Measurements from ENCODE around the gene GABRA4. TPM values are rescaled to one million over a fixed set of nuclear protein-coding genes. Genes with fewer than 3 reads are reported as not detected.

Gene GABRA4
- total RNA-seq, 3 donors from 2014 or later, result 0.32 to 0.99 TPM; not detected in 1

DNA sequence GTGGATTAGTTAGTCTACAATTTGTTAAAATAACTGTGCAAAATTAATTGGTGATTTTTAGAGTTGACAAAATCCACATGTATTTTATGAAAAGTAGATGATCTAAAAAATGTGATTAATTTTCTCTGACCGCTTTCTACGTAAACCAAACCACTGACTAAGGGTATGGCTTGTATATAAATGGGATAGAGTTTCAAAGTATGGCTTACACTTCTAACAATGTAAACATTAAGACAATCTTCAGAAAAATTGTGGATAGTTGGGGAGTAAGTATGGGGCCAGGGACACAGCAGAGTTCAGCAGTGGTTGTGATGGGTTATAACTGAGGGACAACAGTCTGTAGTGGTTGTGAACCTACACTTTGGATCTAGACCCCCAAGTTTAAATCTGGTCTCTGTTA is 39.8 kb downstream of the GABRA4 start:
- DNase-seq (no peak), ATAC-seq (no peak)
- H3K4me3 ChIP-seq, result no peak overlapping the region
- no peaks in the 10 kb centered on the region for H3K9me3 ChIP-seq
- TF ChIP-seq, protein P1, sequence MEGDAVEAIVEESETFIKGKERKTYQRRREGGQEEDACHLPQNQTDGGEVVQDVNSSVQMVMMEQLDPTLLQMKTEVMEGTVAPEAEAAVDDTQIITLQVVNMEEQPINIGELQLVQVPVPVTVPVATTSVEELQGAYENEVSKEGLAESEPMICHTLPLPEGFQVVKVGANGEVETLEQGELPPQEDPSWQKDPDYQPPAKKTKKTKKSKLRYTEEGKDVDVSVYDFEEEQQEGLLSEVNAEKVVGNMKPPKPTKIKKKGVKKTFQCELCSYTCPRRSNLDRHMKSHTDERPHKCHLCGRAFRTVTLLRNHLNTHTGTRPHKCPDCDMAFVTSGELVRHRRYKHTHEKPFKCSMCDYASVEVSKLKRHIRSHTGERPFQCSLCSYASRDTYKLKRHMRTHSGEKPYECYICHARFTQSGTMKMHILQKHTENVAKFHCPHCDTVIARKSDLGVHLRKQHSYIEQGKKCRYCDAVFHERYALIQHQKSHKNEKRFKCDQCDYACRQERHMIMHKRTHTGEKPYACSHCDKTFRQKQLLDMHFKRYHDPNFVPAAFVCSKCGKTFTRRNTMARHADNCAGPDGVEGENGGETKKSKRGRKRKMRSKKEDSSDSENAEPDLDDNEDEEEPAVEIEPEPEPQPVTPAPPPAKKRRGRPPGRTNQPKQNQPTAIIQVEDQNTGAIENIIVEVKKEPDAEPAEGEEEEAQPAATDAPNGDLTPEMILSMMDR (IDR thresholded peaks at IDR 0.05), result no peak
- H3K4me1 ChIP-seq (ENCODE audit: low read depth), result no peaks in the 10 kb centered on the region
- H3K36me3 ChIP-seq (ENCODE audit: low read depth), result no peaks in the 10 kb centered on the region
- intact Hi-C loops (cut with DNase I, micrococcal nuclease), result loop anchor here in 1 of 2 donors (10.0 kb wide), 1 partner anchor 59 kb away; no protein-coding TSS in a partner anchor

DNA sequence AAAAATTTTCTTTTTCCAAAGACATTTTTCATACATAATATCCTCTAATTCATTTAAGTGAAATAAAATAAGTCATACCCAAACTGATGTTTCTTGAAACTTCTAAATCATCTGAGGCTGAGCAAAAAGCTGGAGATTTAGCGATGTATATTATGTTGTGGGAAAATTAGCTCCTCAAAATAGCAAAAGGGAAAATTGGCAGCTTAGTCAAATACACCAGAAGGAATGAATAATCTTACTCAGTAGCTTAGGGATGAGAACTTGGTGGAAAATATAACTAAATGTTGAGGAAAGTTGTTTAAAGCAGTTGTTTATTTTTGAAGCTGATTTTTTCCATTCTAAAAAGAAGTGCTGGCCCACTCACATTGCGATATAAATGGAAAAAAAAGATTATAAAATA is 40.9 kb downstream of the GABRA4 start:
- DNase-seq (no peak), ATAC-seq (no peak)
- intact Hi-C loops (cut with DNase I, micrococcal nuclease), result loop anchor here in 1 of 2 donors (10.0 kb wide), 1 partner anchor 58 kb away; no protein-coding TSS in a partner anchor
- no peaks in the 10 kb centered on the region for H3K9me3 ChIP-seq
- H3K4me1 ChIP-seq (ENCODE audit: low read depth), result no peaks in the 10 kb centered on the region
- H3K36me3 ChIP-seq (ENCODE audit: low read depth), result no peaks in the 10 kb centered on the region
- no peak overlapping the region for H3K4me3 ChIP-seq
- TF ChIP-seq, protein P1 (IDR thresholded peaks at IDR 0.05), result no peak

DNA sequence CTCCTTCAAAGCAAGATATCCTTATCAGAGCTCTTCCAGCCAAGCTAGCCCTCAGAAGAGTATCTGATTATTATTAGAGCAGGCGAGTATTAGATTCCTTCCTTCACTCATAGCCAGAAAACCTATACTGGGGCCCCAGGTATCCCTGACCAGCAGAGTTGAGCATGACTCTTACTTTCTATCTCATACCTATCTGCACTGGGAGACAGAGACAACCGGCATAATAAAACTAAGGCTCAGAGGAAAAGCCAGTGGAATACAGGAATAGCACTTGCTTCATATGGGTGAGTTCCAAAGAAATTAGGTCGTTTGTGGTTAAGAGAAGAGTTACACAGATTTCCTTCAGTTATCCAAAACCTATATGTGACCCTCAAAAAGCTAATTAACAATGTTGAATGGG is 42.6 kb downstream of the GABRA4 start:
- no peak overlapping the region for H3K4me3 ChIP-seq
- DNase-seq, result no peak
- H3K36me3 ChIP-seq (ENCODE audit: low read depth), result no peaks in the 10 kb centered on the region
- no peaks in the 10 kb centered on the region for H3K9me3 ChIP-seq
- TF ChIP-seq, protein P1 (IDR thresholded peaks at IDR 0.05), result no peak
- intact Hi-C loops (cut with DNase I, micrococcal nuclease), result loop anchor here in 1 of 2 donors (10.0 kb wide), 1 partner anchor 56 kb away; no protein-coding TSS in a partner anchor
- no peak for ATAC-seq
- H3K4me1 ChIP-seq (ENCODE audit: low read depth), result no peaks in the 10 kb centered on the region

DNA sequence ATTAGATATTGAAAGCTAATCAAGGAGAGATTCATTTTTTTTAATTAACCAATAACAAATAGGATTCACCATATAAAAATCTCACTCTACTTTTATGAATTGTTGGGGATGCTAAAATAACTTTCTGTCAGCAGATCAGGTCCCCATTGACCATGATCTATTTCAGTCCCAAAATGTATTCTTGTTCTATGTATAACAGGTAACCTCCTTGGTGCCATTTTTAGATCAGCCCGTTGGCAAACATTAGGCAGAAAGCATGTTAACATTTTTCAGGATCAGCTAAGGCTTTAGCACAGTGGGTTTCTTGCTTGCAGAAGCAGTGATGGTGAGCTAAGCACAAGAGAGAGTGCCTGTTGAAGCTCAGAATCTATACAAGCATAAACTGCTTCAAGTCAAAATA is 43.6 kb downstream of the GABRA4 start:
- H3K36me3 ChIP-seq (ENCODE audit: low read depth), result no peaks in the 10 kb centered on the region
- H3K9me3 ChIP-seq, result no peaks in the 10 kb centered on the region
- no peak overlapping the region for H3K4me3 ChIP-seq
- DNase-seq (no peak), ATAC-seq (no peak)
- intact Hi-C loops (cut with DNase I, micrococcal nuclease), result loop anchor here in 1 of 2 donors (10.0 kb wide), 1 partner anchor 55 kb away; no protein-coding TSS in a partner anchor
- H3K4me1 ChIP-seq (ENCODE audit: low read depth), result no peaks in the 10 kb centered on the region
- TF ChIP-seq, protein P1 (IDR thresholded peaks at IDR 0.05), result no peak

DNA sequence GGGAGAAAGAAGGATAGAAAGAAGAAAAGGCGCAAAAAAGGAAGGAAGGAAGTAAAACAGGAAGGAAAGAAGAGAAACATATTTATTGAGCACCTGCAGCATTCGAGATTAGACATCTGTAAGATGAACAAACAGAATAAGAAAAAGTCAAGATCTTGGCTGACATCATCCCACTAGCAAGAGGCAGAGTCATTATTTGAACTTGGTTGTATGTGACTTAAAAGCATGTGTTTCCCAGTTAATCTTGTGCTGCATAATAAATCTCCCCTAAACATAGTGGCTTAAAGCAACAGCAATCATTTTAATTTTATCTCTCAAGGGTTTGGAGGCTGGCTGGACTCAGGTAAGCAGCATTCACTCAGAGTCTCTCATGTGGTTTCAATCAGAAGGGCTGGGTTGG is 45.8 kb downstream of the GABRA4 start:
- Histone ChIP-seq H3K4me1 (ENCODE audit: low read depth) (no peaks in the 10 kb centered on the region), H3K4me3 (no peak overlapping the region), H3K9me3 (no peaks in the 10 kb centered on the region), H3K36me3 (ENCODE audit: low read depth) (no peaks in the 10 kb centered on the region)
- TF ChIP-seq, protein P1 (IDR thresholded peaks at IDR 0.05), result no peak
- intact Hi-C loops (cut with DNase I, micrococcal nuclease), result no loop called here
- ATAC-seq, result no peak
- no peak for DNase-seq
